Gastrocnemius medialis (tissue), 4 donors: ENCODE measurements around the gene PAPLN. TPM values are rescaled to one million over a fixed set of nuclear protein-coding genes. Genes with fewer than 3 reads are reported as not detected.
A peak's percentile ranks its signal among the peaks of the same experiment; 100 is the strongest.

Experiments used
- ATAC-seq, 2 donors: fragments of 150-250 bp; one replicate each; pipeline ENCODE4 v1.9.1; 2016
- DNase-seq, 2 donors: peaks; one replicate each; pipeline ENCODE4 v3.0.0-alpha.2; 2019
- H3K27ac ChIP-seq, 4 donors: fragments of 200-600 bp; sonication (generic); 1 replicate in 1 of 4; 2 replicates in 3 of 4; pipeline ENCODE4 v1.5.1; 2016 to 2018; ENCODE audit warnings: mild to moderate bottlenecking in 2 of 4, moderate library complexity in 1 of 4
- H3K27me3 ChIP-seq, 3 donors: fragments of 200-600 bp; sonication (generic) in 2 of 3; 1 replicate in 1 of 3; 2 replicates in 2 of 3; pipeline versions ENCODE4 v1.5.1 to v1.6.0; 2016 to 2019; ENCODE audit warnings: mild to moderate bottlenecking in 1 of 3, moderate library complexity in 1 of 3
- H3K36me3 ChIP-seq, 2 donors: fragments of 200-600 bp; sonication (generic) in 1 of 2; one replicate each; pipeline ENCODE4 v1.5.1; 2017 to 2018
- H3K4me1 ChIP-seq, 2 donors: fragments of 200-600 bp; sonication (generic) in 1 of 2; one replicate each; pipeline ENCODE4 v1.5.1; 2016 to 2017; ENCODE audit warnings: mild to moderate bottlenecking in 2 of 2
- H3K4me3 ChIP-seq, 4 donors: fragments of 200-600 bp; sonication (generic) in 3 of 4; 1 replicate in 1 of 4; 2 replicates in 3 of 4; pipeline ENCODE4 v1.5.1; 2016 to 2019; ENCODE audit warnings: mild to moderate bottlenecking in 2 of 4
- H3K9me3 ChIP-seq, 3 donors: fragments of 200-600 bp; sonication (generic) in 2 of 3; 1 replicate in 1 of 3; 2 replicates in 2 of 3; pipeline ENCODE4 v1.5.1; 2016 to 2019
- CTCF ChIP-seq, 5 experiments: fragments of 450-650 bp in 3 of 5; fragments of 200-600 bp in 2 of 5; sonication (generic) in 2 of 5; IDR thresholded peaks in 4 of 5; conservative IDR thresholded peaks in 1 of 5; 1 replicate in 4 of 5; 2 replicates in 1 of 5; pipeline ENCODE4 v1.5.1; 2016 to 2019; ENCODE audit warnings: antibody characterized with exemption in 5 of 5, mild to moderate bottlenecking in 3 of 5, moderate library complexity in 3 of 5
- POLR2A ChIP-seq, 2 donors: fragments of 450-650 bp; IDR thresholded peaks; one replicate each; pipeline ENCODE4 v1.6.1; 2017; ENCODE audit warnings: antibody characterized with exemption in 2 of 2, mild to moderate bottlenecking in 2 of 2, moderate library complexity in 2 of 2
- in situ Hi-C, 4 donors: fragments of 200-750 bp; cut with MboI; loops; one replicate each; pipeline versions ENCODE4 v1.15.0 to v1.8.0; 2017; ENCODE audit warnings: low sequenced_read_pairs in 4 of 4
- intact Hi-C: fragments of 100-400 bp; cut with DNase I; formaldehyde crosslinking; loops from one replicate; pipeline ENCODE4 v1.15.1; 2023; ENCODE audit warnings: low total_unique reads
- total RNA-seq, 4 donors: library from RNA; depleted of rRNA; stranded (reverse); fragments of >200 nt; gene quantifications; one replicate each; pipeline versions ENCODE4 v1.1.0 to v1.2.3, GENCODE V29; 2016

PAPLN gene
- total RNA-seq, 4 donors from 2014 or later = 1.9 to 5.0 (median 2.5) TPM

- peak; percentile 31 to 48 for DNase-seq
- peak overlapping the region in 1 of 4 donors; percentile 37 for H3K27ac ChIP-seq
These were observed 9.2 kb upstream of the PAPLN start for GRCh38 chr14:73227812-73228781.

GRCh38 chr14:73230051-73230450 lies 7.3 kb upstream of the PAPLN start:
- peaks cover 6 to 7% of the 10 kb centered on the region in 2 donors for H3K4me1 ChIP-seq
- no peaks in the 10 kb centered on the region for H3K36me3 ChIP-seq

More at GRCh38 chr14:73227812-73228781, 9.2 kb upstream of the PAPLN start:
- H3K9me3 ChIP-seq = no peaks in the 10 kb centered on the region
- TF ChIP-seq CTCF (IDR thresholded peaks at IDR 0.05 in 4 of 5, conservative IDR thresholded peaks at IDR 0.05 in 1 of 5) (no peak), POLR2A (IDR thresholded peaks at IDR 0.05) (no peak)
- ATAC-seq = peak; percentile 33 to 38
- intact Hi-C loops = no loop called here
- in situ Hi-C loops = no loop called here
- H3K27me3 ChIP-seq = no peaks in the 10 kb centered on the region
- peaks cover 0 to 2% of the 10 kb centered on the region in 2 donors for H3K36me3 ChIP-seq
- peaks cover 6 to 7% of the 10 kb centered on the region in 2 donors for H3K4me1 ChIP-seq
- H3K4me3 ChIP-seq = no peak overlapping the region

DNA sequence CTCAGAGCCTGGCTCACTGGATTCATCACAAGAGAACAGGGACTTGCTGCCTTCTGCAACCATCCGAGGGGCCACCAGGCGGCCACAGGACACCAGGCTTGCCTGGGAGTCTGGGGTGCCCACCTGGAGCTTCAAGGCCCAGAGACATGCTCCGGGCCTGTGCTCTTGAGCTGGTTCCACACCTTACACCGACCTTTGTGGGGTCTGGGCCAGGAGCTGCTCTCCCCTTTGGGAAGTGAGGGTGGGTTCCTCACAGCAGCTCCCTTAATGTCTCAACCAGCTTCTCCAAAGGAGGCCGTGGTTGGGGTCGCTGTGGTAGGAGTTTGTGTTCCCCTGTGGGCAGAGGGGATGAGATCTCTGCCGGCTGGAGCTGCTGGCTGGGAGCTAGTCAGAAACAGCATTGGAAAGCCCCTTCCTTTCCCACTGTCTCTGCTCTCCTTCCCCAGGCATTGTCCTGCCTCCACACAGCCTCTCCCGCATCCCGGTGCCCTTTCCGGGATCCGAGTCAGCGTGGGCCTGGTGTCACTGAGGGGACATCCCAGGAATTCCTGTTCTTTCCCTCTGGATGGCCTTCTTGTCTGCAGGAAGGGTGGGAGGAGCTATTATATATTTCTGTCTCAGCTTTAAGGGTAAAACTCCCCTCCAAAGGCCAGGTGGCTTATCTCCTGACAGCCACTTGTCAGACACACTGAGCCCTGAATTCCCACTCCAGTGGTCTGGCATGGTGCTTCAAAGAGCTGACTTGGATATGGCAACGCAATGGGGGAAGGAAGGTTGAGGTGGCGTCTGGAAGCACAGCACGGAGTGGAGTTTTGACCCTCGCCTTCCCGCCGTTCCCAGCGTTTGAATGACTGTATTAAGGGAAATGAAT lies 5.1 kb upstream of the PAPLN start:
- Histone ChIP-seq H3K9me3 (no peaks in the 10 kb centered on the region), H3K4me1 (peaks cover 6 to 7% of the 10 kb centered on the region in 2 donors), H3K27ac (no peak overlapping the region), H3K27me3 (peaks cover 6 to 15% (median 11%) of the 10 kb centered on the region in 3 donors), H3K36me3 (no peaks in the 10 kb centered on the region), H3K4me3 (no peak overlapping the region)
- ATAC-seq = no peak
- TF ChIP-seq POLR2A (IDR thresholded peaks at IDR 0.05) = no peak
- no peak for TF ChIP-seq CTCF (IDR thresholded peaks at IDR 0.05 in 4 of 5, conservative IDR thresholded peaks at IDR 0.05 in 1 of 5)
- DNase-seq = no peak
- in situ Hi-C loops = no loop called here
- intact Hi-C loops = no loop called here

More at GRCh38 chr14:73230051-73230450, 7.3 kb upstream of the PAPLN start:
- ATAC-seq = no peak
- DNase-seq = no peak
- peaks cover 0 to 7% (median 3%) of the 10 kb centered on the region in 3 donors for H3K27me3 ChIP-seq
- intact Hi-C loops (no loop called here), in situ Hi-C loops (no loop called here)
- H3K27ac ChIP-seq = no peak overlapping the region
- no peaks in the 10 kb centered on the region for H3K9me3 ChIP-seq
- no peak overlapping the region for H3K4me3 ChIP-seq
- TF ChIP-seq POLR2A (IDR thresholded peaks at IDR 0.05) = no peak
- TF ChIP-seq CTCF (IDR thresholded peaks at IDR 0.05 in 4 of 5, conservative IDR thresholded peaks at IDR 0.05 in 1 of 5) = no peak

DNA sequence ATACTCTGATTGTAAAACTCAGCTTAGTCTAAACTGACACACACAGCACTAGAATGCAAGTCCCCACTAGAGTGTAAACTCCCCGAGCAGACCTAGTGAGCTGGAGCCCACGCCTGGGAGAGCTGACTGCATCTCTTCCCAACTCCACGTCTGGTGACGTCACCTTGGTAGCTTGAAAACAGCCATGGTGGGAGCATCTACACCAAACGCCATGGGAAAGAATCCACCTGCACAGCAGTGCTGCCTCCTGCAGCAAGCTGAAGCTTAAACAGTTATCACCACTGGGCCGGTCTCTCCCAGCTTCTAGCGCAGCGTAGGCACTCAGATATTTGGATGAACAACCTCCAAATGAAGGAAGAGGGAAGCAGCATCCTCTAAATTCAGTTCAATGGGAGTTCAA lies 4.3 kb upstream of the PAPLN start:
- Histone ChIP-seq H3K4me1 (peaks cover 5 to 12% of the 10 kb centered on the region in 2 donors), H3K27me3 (peaks cover 13 to 22% (median 19%) of the 10 kb centered on the region in 3 donors), H3K9me3 (no peaks in the 10 kb centered on the region), H3K27ac (no peak overlapping the region), H3K36me3 (no peaks in the 10 kb centered on the region), H3K4me3 (no peak overlapping the region)
- intact Hi-C loops (no loop called here), in situ Hi-C loops (no loop called here)
- TF ChIP-seq CTCF (IDR thresholded peaks at IDR 0.05 in 4 of 5, conservative IDR thresholded peaks at IDR 0.05 in 1 of 5) = no peak
- no peak for TF ChIP-seq POLR2A (IDR thresholded peaks at IDR 0.05)
- no peak for DNase-seq
- no peak for ATAC-seq
